ENCODE measurements around the gene LOC128125822.

Gene LOC128125822

DNA sequence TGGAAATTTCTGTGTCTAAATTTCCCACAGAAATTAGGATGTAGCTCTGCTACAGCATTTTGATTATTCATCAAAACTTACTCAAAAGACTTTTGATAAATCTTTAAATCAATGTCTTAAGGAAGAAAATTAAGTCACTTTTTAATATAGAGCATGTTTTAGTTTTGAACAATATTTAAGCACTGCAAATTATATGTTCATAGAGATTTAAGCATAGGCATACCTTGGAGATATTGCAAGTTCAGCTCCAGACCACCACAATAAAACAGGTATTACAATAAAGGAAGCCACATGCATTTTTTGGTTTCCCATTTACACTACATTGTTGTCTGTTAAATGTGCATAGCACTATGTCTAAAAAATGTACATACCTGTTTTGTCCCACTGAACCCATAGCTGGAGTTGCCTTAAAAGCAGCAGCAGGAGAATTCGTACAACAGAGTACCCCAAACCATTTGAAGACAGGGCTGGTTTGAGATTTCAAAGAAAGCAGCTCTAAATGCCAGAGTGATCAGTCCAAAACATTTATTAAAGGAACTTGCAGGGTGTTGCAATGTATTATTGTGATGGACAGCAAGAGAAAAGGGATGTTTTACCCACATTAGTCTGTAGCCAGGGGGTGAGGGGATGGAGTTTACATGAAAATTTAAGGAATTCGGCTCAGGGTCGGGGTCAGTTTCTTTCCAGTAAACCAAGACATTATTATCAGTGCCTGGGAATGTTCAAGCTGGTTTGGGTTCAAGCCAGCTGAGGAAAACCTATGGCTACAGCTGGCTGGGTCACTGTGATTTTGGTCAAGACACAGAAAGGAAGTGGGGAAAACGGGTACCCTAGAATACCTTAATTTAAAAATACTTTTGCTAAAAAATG, 6.3 kb upstream of the LOC128125822 start:
- Histone ChIP-seq H3K9ac (ENCODE audit: low read length) (no peak overlapping the region), H3K4me3 (ENCODE audit: low read length) (no peak overlapping the region)

DNA sequence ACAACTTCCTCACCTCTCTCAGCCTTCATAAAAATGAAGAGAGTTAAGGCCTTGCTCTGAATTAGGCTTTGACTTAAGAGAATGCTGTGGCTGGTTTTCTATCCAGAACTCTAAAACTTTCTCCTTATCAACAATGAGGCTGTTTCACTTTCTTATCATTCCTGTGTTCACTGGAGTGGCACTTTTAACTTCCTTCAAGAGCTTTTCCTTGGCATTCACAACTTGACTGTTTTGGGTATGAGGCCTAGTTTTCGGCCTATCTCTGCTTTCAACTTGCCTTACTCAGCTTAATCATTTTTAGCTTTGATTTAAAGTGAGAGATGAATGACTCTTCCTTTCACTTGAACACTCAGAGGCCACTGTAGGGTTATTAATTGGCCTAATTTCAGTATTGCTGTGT, 4.3 kb upstream of the LOC128125822 start:
- no peak overlapping the region for H3K4me2 ChIP-seq (ENCODE audit: low read length)
- no peak for TF ChIP-seq EZH2phosphoT487 (IDR thresholded peaks at IDR 0.05; ENCODE audit: low read depth)
- TF ChIP-seq, protein P1, sequence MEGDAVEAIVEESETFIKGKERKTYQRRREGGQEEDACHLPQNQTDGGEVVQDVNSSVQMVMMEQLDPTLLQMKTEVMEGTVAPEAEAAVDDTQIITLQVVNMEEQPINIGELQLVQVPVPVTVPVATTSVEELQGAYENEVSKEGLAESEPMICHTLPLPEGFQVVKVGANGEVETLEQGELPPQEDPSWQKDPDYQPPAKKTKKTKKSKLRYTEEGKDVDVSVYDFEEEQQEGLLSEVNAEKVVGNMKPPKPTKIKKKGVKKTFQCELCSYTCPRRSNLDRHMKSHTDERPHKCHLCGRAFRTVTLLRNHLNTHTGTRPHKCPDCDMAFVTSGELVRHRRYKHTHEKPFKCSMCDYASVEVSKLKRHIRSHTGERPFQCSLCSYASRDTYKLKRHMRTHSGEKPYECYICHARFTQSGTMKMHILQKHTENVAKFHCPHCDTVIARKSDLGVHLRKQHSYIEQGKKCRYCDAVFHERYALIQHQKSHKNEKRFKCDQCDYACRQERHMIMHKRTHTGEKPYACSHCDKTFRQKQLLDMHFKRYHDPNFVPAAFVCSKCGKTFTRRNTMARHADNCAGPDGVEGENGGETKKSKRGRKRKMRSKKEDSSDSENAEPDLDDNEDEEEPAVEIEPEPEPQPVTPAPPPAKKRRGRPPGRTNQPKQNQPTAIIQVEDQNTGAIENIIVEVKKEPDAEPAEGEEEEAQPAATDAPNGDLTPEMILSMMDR (IDR thresholded peaks at IDR 0.05; ENCODE audit: low read depth, low read length): no peak
- no peak overlapping the region for H2AFZ ChIP-seq (ENCODE audit: low read depth, low read length)
- no peak overlapping the region for H3K4me3 ChIP-seq (ENCODE audit: low read length)
- H3K4me1 ChIP-seq (ENCODE audit: low read length): peaks cover 6% of the 10 kb centered on the region
- no peaks in the 10 kb centered on the region for H4K20me1 ChIP-seq (ENCODE audit: insufficient read depth, low read length)
- no peak overlapping the region for H3K27ac ChIP-seq (ENCODE audit: low read length)
- H3K9ac ChIP-seq (ENCODE audit: low read length): no peak overlapping the region
- no peaks in the 10 kb centered on the region for H3K36me3 ChIP-seq (replicated peaks; ENCODE audit: low read depth, low read length)
- H3K79me2 ChIP-seq (ENCODE audit: low read length): peaks cover 6% of the 10 kb centered on the region
- H3K9me3 ChIP-seq (ENCODE audit: insufficient read depth, low read length): no peaks in the 10 kb centered on the region
- no peaks in the 10 kb centered on the region for H3K27me3 ChIP-seq (ENCODE audit: low read depth, low read length)

More for the DNA sequence above, 6.3 kb upstream of the LOC128125822 start:
- Histone ChIP-seq H3K36me3 (replicated peaks; ENCODE audit: low read depth, low read length) (no peaks in the 10 kb centered on the region), H2AFZ (ENCODE audit: low read depth, low read length) (no peak overlapping the region), H3K9me3 (ENCODE audit: insufficient read depth, low read length) (no peaks in the 10 kb centered on the region), H3K4me2 (ENCODE audit: low read length) (no peak overlapping the region), H3K79me2 (ENCODE audit: low read length) (no peaks in the 10 kb centered on the region), H3K27me3 (ENCODE audit: low read depth, low read length) (no peaks in the 10 kb centered on the region), H3K4me1 (ENCODE audit: low read length) (no peaks in the 10 kb centered on the region), H3K27ac (ENCODE audit: low read length) (no peak overlapping the region), H4K20me1 (ENCODE audit: insufficient read depth, low read length) (no peaks in the 10 kb centered on the region)
- TF ChIP-seq, protein P1 (IDR thresholded peaks at IDR 0.05; ENCODE audit: low read depth, low read length): no peak
- no peak for TF ChIP-seq EZH2phosphoT487 (IDR thresholded peaks at IDR 0.05; ENCODE audit: low read depth)

DNA sequence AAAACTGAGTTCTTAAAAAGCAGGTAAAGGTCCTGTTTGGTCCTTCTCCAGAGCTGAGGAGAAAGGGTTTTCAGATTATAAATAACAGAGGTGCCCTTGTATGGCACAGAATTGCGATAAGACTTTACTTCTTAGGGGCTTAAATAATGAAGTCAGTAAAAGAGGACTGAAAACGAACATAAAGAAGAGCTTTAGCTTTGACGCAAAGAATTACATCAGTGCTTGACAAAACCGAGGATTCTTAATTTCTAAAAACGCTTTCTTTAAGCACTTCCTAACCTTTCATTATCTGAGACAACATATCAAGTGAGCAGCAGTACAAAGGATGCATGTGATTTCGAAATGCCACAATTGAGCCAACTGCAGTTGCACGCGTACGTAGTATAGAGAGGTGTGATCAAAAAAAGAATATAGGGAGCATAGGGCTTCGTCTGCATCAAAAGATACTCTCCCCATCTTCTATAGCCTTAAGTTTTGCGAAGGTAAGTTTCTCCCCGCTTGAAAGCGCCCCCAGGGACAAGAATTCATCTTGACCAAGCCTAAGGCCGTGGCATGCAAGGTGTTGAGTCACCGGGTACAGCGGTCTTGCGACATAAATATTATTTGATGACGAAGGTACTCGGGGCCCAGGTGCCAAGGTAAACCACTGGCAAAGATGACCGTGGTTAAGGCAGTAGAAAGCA, 778 bp upstream of the LOC128125822 start:
- Histone ChIP-seq H3K36me3 (replicated peaks; ENCODE audit: low read depth, low read length) (peaks cover 10% of the 10 kb centered on the region), H3K9ac (ENCODE audit: low read length) (peak overlapping the region; percentile 66), H2AFZ (ENCODE audit: low read depth, low read length) (peak overlapping the region; percentile 97), H3K9me3 (ENCODE audit: insufficient read depth, low read length) (no peaks in the 10 kb centered on the region), H3K4me2 (ENCODE audit: low read length) (peak overlapping the region; percentile 68), H3K27me3 (ENCODE audit: low read depth, low read length) (no peaks in the 10 kb centered on the region), H3K4me3 (ENCODE audit: low read length) (peak overlapping the region; percentile 81), H4K20me1 (ENCODE audit: insufficient read depth, low read length) (peaks cover 26% of the 10 kb centered on the region), H3K4me1 (ENCODE audit: low read length) (peaks cover 14% of the 10 kb centered on the region), H3K79me2 (ENCODE audit: low read length) (peaks cover 41% of the 10 kb centered on the region), H3K27ac (ENCODE audit: low read length) (peak overlapping the region; percentile 37)
- no peak for TF ChIP-seq EZH2phosphoT487 (IDR thresholded peaks at IDR 0.05; ENCODE audit: low read depth)
- TF ChIP-seq, protein P1 (IDR thresholded peaks at IDR 0.05; ENCODE audit: low read depth, low read length): no peak

DNA sequence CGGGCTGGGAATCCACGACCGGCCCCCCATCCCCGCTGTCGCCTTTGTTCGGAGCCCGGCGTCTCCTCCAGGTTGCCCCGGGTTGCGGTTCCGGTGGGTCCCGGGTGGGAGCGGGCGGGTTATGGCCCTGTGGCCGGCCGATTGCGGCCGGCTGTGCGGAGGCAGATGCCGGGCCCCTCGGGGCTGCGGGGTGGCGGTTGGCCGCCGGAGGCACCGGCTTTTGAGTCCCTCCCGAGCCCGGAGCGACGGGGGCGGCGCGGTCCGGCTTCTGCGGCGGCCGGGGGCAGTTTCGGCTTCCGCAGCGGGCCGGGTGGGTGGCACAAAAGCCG, 431 bp downstream of the LOC128125822 start:
- peaks cover 19% of the 10 kb centered on the region for H3K36me3 ChIP-seq (replicated peaks; ENCODE audit: low read depth, low read length)
- H3K79me2 ChIP-seq (ENCODE audit: low read length): peaks cover 51% of the 10 kb centered on the region
- peak overlapping the region; percentile 81 for H3K4me3 ChIP-seq (ENCODE audit: low read length)
- H3K27ac ChIP-seq (ENCODE audit: low read length): peak overlapping the region; percentile 79
- TF ChIP-seq EZH2phosphoT487 (IDR thresholded peaks at IDR 0.05; ENCODE audit: low read depth): no peak
- TF ChIP-seq, protein P1 (IDR thresholded peaks at IDR 0.05; ENCODE audit: low read depth, low read length): no peak
- peak overlapping the region; percentile 88 for H3K4me2 ChIP-seq (ENCODE audit: low read length)
- H4K20me1 ChIP-seq (ENCODE audit: insufficient read depth, low read length): peaks cover 35% of the 10 kb centered on the region
- H2AFZ ChIP-seq (ENCODE audit: low read depth, low read length): no peak overlapping the region
- peak overlapping the region; percentile 91 for H3K9ac ChIP-seq (ENCODE audit: low read length)
- H3K4me1 ChIP-seq (ENCODE audit: low read length): peaks cover 14% of the 10 kb centered on the region
- no peaks in the 10 kb centered on the region for H3K27me3 ChIP-seq (ENCODE audit: low read depth, low read length)
- no peaks in the 10 kb centered on the region for H3K9me3 ChIP-seq (ENCODE audit: insufficient read depth, low read length)
